ENCODE measurements around the gene CTPS2. TPM values are rescaled to one million over a fixed set of nuclear protein-coding genes. Genes with fewer than 3 reads are reported as not detected.

Gene CTPS2
- total RNA-seq, 1 donor from 2014 or later, result 9.9 TPM

GRCh38 chrX:16573781-16574180 lies 138.7 kb downstream of the CTPS2 start:
- H3K36me3 Mint-ChIP-seq (ENCODE audit: low read depth), result no peaks in the 10 kb centered on the region
- no peak for TF ChIP-seq CTCF (IDR thresholded peaks at IDR 0.05)
- no peaks in the 10 kb centered on the region for H3K9me3 Mint-ChIP-seq
- H3K4me3 Mint-ChIP-seq, result no peak overlapping the region
- intact Hi-C loops (cut with micrococcal nuclease), result no loop called here
- ChIA-PET POLR2A (no interaction called here), CTCF (no interaction called here)
- no peak overlapping the region for H3K27ac Mint-ChIP-seq
- no peaks in the 10 kb centered on the region for H3K4me1 Mint-ChIP-seq
- DNase-seq (no peak), ATAC-seq (ENCODE audit: low read depth) (no peak)
- H3K27me3 Mint-ChIP-seq, result no peaks in the 10 kb centered on the region

- intact Hi-C loops (cut with micrococcal nuclease), result no loop called here
- H3K27ac Mint-ChIP-seq, result no peak overlapping the region
- ChIA-PET CTCF (no interaction called here), POLR2A (no interaction called here)
- H3K27me3 Mint-ChIP-seq, result no peaks in the 10 kb centered on the region
- ATAC-seq (ENCODE audit: low read depth), result no peak
- no peak for TF ChIP-seq CTCF (IDR thresholded peaks at IDR 0.05)
- no peaks in the 10 kb centered on the region for H3K36me3 Mint-ChIP-seq (ENCODE audit: low read depth)
- H3K9me3 Mint-ChIP-seq, result no peaks in the 10 kb centered on the region
- no peak for DNase-seq
- no peak overlapping the region for H3K4me3 Mint-ChIP-seq
- no peaks in the 10 kb centered on the region for H3K4me1 Mint-ChIP-seq
Measured at GRCh38 chrX:16567681-16568080, 144.8 kb downstream of the CTPS2 start.

GRCh38 chrX:16566571-16566970 lies 145.9 kb downstream of the CTPS2 start:
- no peaks in the 10 kb centered on the region for H3K4me1 Mint-ChIP-seq
- ATAC-seq (ENCODE audit: low read depth) (no peak), DNase-seq (no peak)
- no peaks in the 10 kb centered on the region for H3K36me3 Mint-ChIP-seq (ENCODE audit: low read depth)
- intact Hi-C loops (cut with micrococcal nuclease), result no loop called here
- no peak overlapping the region for H3K4me3 Mint-ChIP-seq
- ChIA-PET CTCF (no interaction called here), POLR2A (no interaction called here)
- TF ChIP-seq CTCF (IDR thresholded peaks at IDR 0.05), result no peak
- no peaks in the 10 kb centered on the region for H3K27me3 Mint-ChIP-seq
- H3K27ac Mint-ChIP-seq, result no peak overlapping the region
- no peaks in the 10 kb centered on the region for H3K9me3 Mint-ChIP-seq

- DNase-seq, result no peak
- Mint-ChIP-seq H3K27me3 (no peaks in the 10 kb centered on the region), H3K4me3 (no peak overlapping the region), H3K9me3 (no peaks in the 10 kb centered on the region), H3K36me3 (ENCODE audit: low read depth) (no peaks in the 10 kb centered on the region), H3K4me1 (no peaks in the 10 kb centered on the region), H3K27ac (no peak overlapping the region)
- intact Hi-C loops (cut with micrococcal nuclease), result no loop called here
- no peak for TF ChIP-seq CTCF (IDR thresholded peaks at IDR 0.05)
- CTCF ChIA-PET, result no interaction called here
- POLR2A ChIA-PET, result no interaction called here
- ATAC-seq (ENCODE audit: low read depth), result no peak
Measured at GRCh38 chrX:16560173-16560572, 152.3 kb downstream of the CTPS2 start.

- CTCF ChIA-PET, result no interaction called here
- Mint-ChIP-seq H3K4me3 (no peak overlapping the region), H3K9me3 (no peaks in the 10 kb centered on the region), H3K4me1 (no peaks in the 10 kb centered on the region), H3K27ac (no peak overlapping the region), H3K27me3 (no peaks in the 10 kb centered on the region), H3K36me3 (ENCODE audit: low read depth) (no peaks in the 10 kb centered on the region)
- no peak for TF ChIP-seq CTCF (IDR thresholded peaks at IDR 0.05)
- ATAC-seq (ENCODE audit: low read depth), result no peak
- no peak for DNase-seq
- POLR2A ChIA-PET, result no interaction called here
- intact Hi-C loops (cut with micrococcal nuclease), result no loop called here
Measured at GRCh38 chrX:16559206-16559619, 153.3 kb downstream of the CTPS2 start.
